ENCODE results near the gene WDR11. TPM values are rescaled to one million over a fixed set of nuclear protein-coding genes. Genes with fewer than 3 reads are reported as not detected.

Gene WDR11
- total RNA-seq = 10 to 100 TPM; 35.0 to 44.9 (median 35.7) TPM

GRCh38 chr10:120850911-120851865 is at the start of gene WDR11:
TSS of gene WDR11 (plus strand) at chr10:120851362. CDS start at chr10:120851421, 59 bp downstream.
- peaks cover 18 to 27% (median 27%) of the 10 kb centered on the region in 4 donors for H3K4me1 ChIP-seq
- peak within 1 kb of the TSS; percentile 77 to 86 (median 82) for H3K27ac ChIP-seq (replicated peaks in 1 of 4)
- H3K36me3 ChIP-seq = peaks cover 0 to 25% (median 13%) of the 10 kb centered on the region in 4 donors
- TF ChIP-seq POLR2A (IDR thresholded peaks at IDR 0.05; ENCODE audit: low read depth) (peak; percentile 53), CTCF (IDR thresholded peaks at IDR 0.05) (no peak), EP300 (IDR thresholded peaks at IDR 0.05) (no peak), POLR2AphosphoS5 (IDR thresholded peaks at IDR 0.05) (peak; percentile 77 to 91)
- DNase-seq (ENCODE audit: extremely low spot score) = peak; percentile 97
- 5% methylated on average over 33 of the region's 45 CpGs for WGBS
- no peaks in the 10 kb centered on the region for H3K27me3 ChIP-seq
- H3K9me3 ChIP-seq = no peaks in the 10 kb centered on the region
- intact Hi-C loops (cut with DNase I) = no loop called here
- H3K4me3 ChIP-seq = peak within 1 kb of the TSS; percentile 70 to 79 (median 72)

- TF ChIP-seq CTCF (IDR thresholded peaks at IDR 0.05) = no peak
- Histone ChIP-seq H3K27me3 (no peaks in the 10 kb centered on the region), H3K27ac (replicated peaks in 1 of 4) (no peak overlapping the region), H3K36me3 (no peaks in the 10 kb centered on the region), H3K9me3 (no peaks in the 10 kb centered on the region), H3K4me3 (no peak overlapping the region), H3K4me1 (no peaks in the 10 kb centered on the region)
- DNase-seq (ENCODE audit: extremely low spot score) = no peak
- WGBS = 82% methylated on average over 3 of the region's 3 CpGs
- intact Hi-C loops (cut with DNase I) = no loop called here
These were observed 48.2 kb upstream of the WDR11 start for GRCh38 chr10:120802935-120803334.

GRCh38 chr10:120803972-120804371 is 47.2 kb upstream of the WDR11 start:
- WGBS = 63% methylated on average over 5 of the region's 5 CpGs
- no peaks in the 10 kb centered on the region for H3K27me3 ChIP-seq
- no peaks in the 10 kb centered on the region for H3K4me1 ChIP-seq
- intact Hi-C loops (cut with DNase I) = no loop called here
- TF ChIP-seq EP300 (IDR thresholded peaks at IDR 0.05) = no peak
- no peak for TF ChIP-seq POLR2A (IDR thresholded peaks at IDR 0.05; ENCODE audit: low read depth)
- TF ChIP-seq CTCF (IDR thresholded peaks at IDR 0.05) = no peak
- H3K27ac ChIP-seq (replicated peaks in 1 of 4) = no peak overlapping the region
- no peaks in the 10 kb centered on the region for H3K9me3 ChIP-seq
- no peak overlapping the region for H3K4me3 ChIP-seq
- H3K36me3 ChIP-seq = no peaks in the 10 kb centered on the region
- DNase-seq (ENCODE audit: extremely low spot score) = no peak

GRCh38 chr10:120805014-120805812 is 45.9 kb upstream of the WDR11 start:
- 85% methylated on average over 7 of the region's 7 CpGs for WGBS
- DNase-seq (ENCODE audit: extremely low spot score) = no peak
- intact Hi-C loops (cut with DNase I) = no loop called here
- no peak for TF ChIP-seq POLR2AphosphoS5 (IDR thresholded peaks at IDR 0.05)
- TF ChIP-seq CTCF (IDR thresholded peaks at IDR 0.05) = no peak
- no peak for TF ChIP-seq POLR2A (IDR thresholded peaks at IDR 0.05; ENCODE audit: low read depth)
- TF ChIP-seq EP300 (IDR thresholded peaks at IDR 0.05) = no peak
- no peaks in the 10 kb centered on the region for H3K9me3 ChIP-seq
- no peak overlapping the region for H3K4me3 ChIP-seq
- H3K4me1 ChIP-seq = no peaks in the 10 kb centered on the region
- no peaks in the 10 kb centered on the region for H3K27me3 ChIP-seq
- H3K27ac ChIP-seq (replicated peaks in 1 of 4) = no peak overlapping the region
- no peaks in the 10 kb centered on the region for H3K36me3 ChIP-seq

Measured in esophagus muscularis mucosa (tissue), 4 donors.